HepG2 (cell line): Measurements from ENCODE around the gene CSNK2A1. TPM values are rescaled to one million over a fixed set of nuclear protein-coding genes. Genes with fewer than 3 reads are reported as not detected.

Experiments
- ATAC-seq: fragments of 200-7000 bp; cut with Tn5 transposase; 3 replicates; pipeline ENCODE4 v1.9.1; 2020; ENCODE audit warnings: mild to moderate bottlenecking, moderate library complexity
- BruUV-seq: library from RNA; stranded (reverse); fragments of 400-500 nt; replicated peaks from 2 replicates; lab custom pipeline; 2021; lab: Mats Ljungman, UMichigan
- CTCF ChIA-PET: fragments of 300-600 bp; formaldehyde crosslinking; extraction: SDS; loops from one replicate; lab custom pipeline; 2021; ENCODE audit warnings: low total read pairs, inconsistent platforms, low intra/inter-chr PET ratio; lab: Yijun Ruan, JAX
- POLR2A ChIA-PET: fragments of 350-600 bp; sonication (Branson Sonifier 250); formaldehyde crosslinking; loops from one replicate; lab custom pipeline; 2020; ENCODE audit warnings: antibody characterized with exemption, inconsistent platforms; lab: Yijun Ruan, JAX
- DNase-seq: peaks from one replicate; pipeline ENCODE4 v3.0.0-alpha.2; 2015; ENCODE audit warnings: low spot score
- FAIRE-seq: peaks from 3 replicates; lab custom pipeline; 2011; peaks lifted over from hg19 to GRCh38; lab: Jason Lieb, UNC
- H2AFZ ChIP-seq: one replicate; pipeline ENCODE4 v1.6.1; 2011; ENCODE audit warnings: low read length, inconsistent platforms
- H3K27ac ChIP-seq: fragments of 300-600 bp; 3 replicates; pipeline ENCODE4 v1.8.0; 2011; ENCODE audit warnings: mixed run types, mild to moderate bottlenecking, mixed read lengths, low read length, inconsistent platforms; ENCODE audit not compliant: insufficient read depth; ENCODE audit errors: extremely low read length
- H3K27me3 ChIP-seq, 2 experiments: fragments of 200-600 bp in 1 of 2; 2 replicates in 1 of 2; 3 replicates in 1 of 2; pipeline versions ENCODE4 v1.6.0 to v1.8.0; 2011; ENCODE audit warnings: low read length in 2 of 2, mild to moderate bottlenecking in 2 of 2, moderate library complexity in 2 of 2, inconsistent platforms in 1 of 2; ENCODE audit not compliant: insufficient read depth in 2 of 2, control insufficient read depth in 1 of 2
- H3K36me3 ChIP-seq, 2 experiments: fragments of 200-600 bp in 1 of 2; replicated peaks in 1 of 2; 2 replicates in 1 of 2; 3 replicates in 1 of 2; pipeline versions ENCODE4 v1.5.1 to v1.8.0; 2011; ENCODE audit warnings: low read length in 2 of 2, inconsistent platforms in 1 of 2; ENCODE audit not compliant: insufficient read depth in 2 of 2, control insufficient read depth in 1 of 2
- H3K4me1 ChIP-seq: 2 replicates; pipeline ENCODE4 v1.5.1; 2012; ENCODE audit warnings: low read length, inconsistent platforms; ENCODE audit not compliant: insufficient read depth
- H3K4me2 ChIP-seq: 2 replicates; pipeline ENCODE4 v1.6.0; 2011; ENCODE audit warnings: low read depth, low read length, inconsistent platforms
- H3K4me3 ChIP-seq, 3 experiments: fragments of 200-600 bp in 1 of 3; sonication (generic), shearing (Covaris generic) in 1 of 3; replicated peaks in 1 of 3; 2 replicates each; pipeline ENCODE4 v1.5.1; 2011 to 2016; ENCODE audit warnings: low read length in 3 of 3, inconsistent platforms in 2 of 3, low read depth in 2 of 3, mild to moderate bottlenecking in 2 of 3, control low read depth in 1 of 3, mixed read lengths in 1 of 3; ENCODE audit not compliant: insufficient read depth in 1 of 3
- H3K79me2 ChIP-seq: one replicate; pipeline ENCODE4 v1.6.1; 2011; ENCODE audit warnings: low read length, inconsistent platforms; ENCODE audit not compliant: insufficient read depth
- H3K9ac ChIP-seq: 2 replicates; pipeline ENCODE4 v1.6.0; 2011; ENCODE audit warnings: mild to moderate bottlenecking, low read depth, low read length, inconsistent platforms; ENCODE audit not compliant: insufficient read depth
- H3K9me3 ChIP-seq: 2 replicates; pipeline ENCODE4 v1.5.1; 2012; ENCODE audit warnings: mild to moderate bottlenecking, low read length
- H4K20me1 ChIP-seq: 2 replicates; pipeline ENCODE4 v1.6.0; 2011; ENCODE audit warnings: inconsistent platforms, mild to moderate bottlenecking, low read length, moderate library complexity; ENCODE audit not compliant: insufficient read depth
- GATAD2A ChIP-seq: IDR thresholded peaks from 2 replicates; pipeline ENCODE4 v1.6.1; 2016
- HDAC1 ChIP-seq: sonication (generic); formaldehyde crosslinking; IDR thresholded peaks from 2 replicates; pipeline ENCODE4 v1.5.1; 2020; ENCODE audit warnings: mild to moderate bottlenecking, missing genetic modification reagents
- HNF4A ChIP-seq: sonication (generic); formaldehyde crosslinking; IDR thresholded peaks from 2 replicates; pipeline ENCODE4 v1.4.0; 2020; ENCODE audit warnings: missing genetic modification reagents
- HNRNPUL1 ChIP-seq: fragments of 200-400 bp; formaldehyde crosslinking; IDR thresholded peaks from 2 replicates; pipeline ENCODE4 v1.6.1; 2017; ENCODE audit warnings: low read depth, mild to moderate bottlenecking, low read length, moderate library complexity
- IKZF5 ChIP-seq: IDR thresholded peaks from 2 replicates; pipeline ENCODE4 v1.6.1; 2018; ENCODE audit warnings: missing genetic modification reagents, mild to moderate bottlenecking, missing compliant biosample characterization
- KLF15 ChIP-seq: sonication (generic); formaldehyde crosslinking; IDR thresholded peaks from 2 replicates; pipeline ENCODE4 v1.8.1; 2023; ENCODE audit warnings: borderline replicate concordance, mild to moderate bottlenecking, inconsistent platforms, missing genetic modification reagents, mixed read lengths
- MBD4 ChIP-seq: IDR thresholded peaks from 2 replicates; pipeline ENCODE4 v1.6.1; 2012; ENCODE audit warnings: low read length, inconsistent platforms, borderline replicate concordance
- PHB2 ChIP-seq: fragments of 450-650 bp; IDR thresholded peaks from 2 replicates; pipeline ENCODE4 v1.6.1; 2018; ENCODE audit not compliant: partially characterized antibody
- REL ChIP-seq: sonication (generic); formaldehyde crosslinking; conservative IDR thresholded peaks from 2 replicates; pipeline ENCODE4 v1.8.0; 2022; ENCODE audit warnings: mild to moderate bottlenecking, missing genetic modification reagents, moderate library complexity
- SALL1 ChIP-seq: sonication (generic); formaldehyde crosslinking; IDR thresholded peaks from 2 replicates; pipeline ENCODE4 v1.8.0; 2022; ENCODE audit warnings: mild to moderate bottlenecking, missing genetic modification reagents
- ZFP90 ChIP-seq: sonication (generic); formaldehyde crosslinking; IDR thresholded peaks from 2 replicates; pipeline ENCODE4 v1.8.0; 2022; ENCODE audit warnings: missing genetic modification reagents, mild to moderate bottlenecking, inconsistent platforms, borderline replicate concordance
- ZMYM2 ChIP-seq: sonication (generic); formaldehyde crosslinking; IDR thresholded peaks from 2 replicates; pipeline ENCODE4 v1.8.0; 2022; ENCODE audit warnings: mild to moderate bottlenecking, missing genetic modification reagents
- ZNF292 ChIP-seq: sonication (generic); formaldehyde crosslinking; IDR thresholded peaks from 2 replicates; pipeline ENCODE4 v1.8.1; 2022; ENCODE audit warnings: mild to moderate bottlenecking, low read depth, missing genetic modification reagents, borderline replicate concordance
- ZNF362 ChIP-seq: sonication (generic); formaldehyde crosslinking; IDR thresholded peaks from 2 replicates; pipeline ENCODE4 v1.4.0; 2020; ENCODE audit warnings: missing genetic modification reagents, mild to moderate bottlenecking, borderline replicate concordance
- ZNF629 ChIP-seq: sonication (generic); formaldehyde crosslinking; conservative IDR thresholded peaks from 2 replicates; pipeline ENCODE4 v1.5.0; 2020; ENCODE audit warnings: missing genetic modification reagents
- ZNF724P ChIP-seq: sonication (generic); formaldehyde crosslinking; IDR thresholded peaks from 2 replicates; pipeline ENCODE4 v1.8.0; 2022; ENCODE audit warnings: missing genetic modification reagents, borderline replicate concordance
- WGBS: methylation state at CpG from one replicate; pipeline ENCODE4 v1.1.6; 2017; ENCODE audit warnings: low lambda C conversion rate; 5-methylcytosine and 5-hydroxymethylcytosine counted together
- in situ Hi-C: cut with HindIII; loops from 2 replicates; pipeline ENCODE4 v1.10.0; 2017; ENCODE audit warnings: low pct_unique_long_range_greater_than_20kb; ENCODE audit not compliant: extremely low pct_ligation_motif_present
- intact Hi-C: fragments of 100-400 bp; cut with micrococcal nuclease; formaldehyde crosslinking; loops from one replicate; pipeline ENCODE4 v1.10.0; 2022; ENCODE audit not compliant: unreplicated experiment
- polyA plus RNA-seq, 8 experiments: library from polyadenylated mRNA; depleted of rRNA in 3 of 8; stranded (reverse) in 7 of 8; unstranded in 1 of 8; fragments of >200 nt; fragmentation: Illumina TruSeq in 4 of 8; extraction: Trizol in 4 of 8; gene quantifications; 2 replicates each; pipeline versions ENCODE4 v1.2.1 to v1.2.3, GENCODE V29; 2011 to 2016; ENCODE audit warnings: low read depth in 4 of 8, missing spikeins in 1 of 8, mixed read lengths in 1 of 8; ENCODE audit not compliant: insufficient read depth in 1 of 8
- total RNA-seq, 5 experiments: library from RNA; depleted of rRNA; stranded (reverse); fragments of >200 nt; fragmentation: Illumina TruSeq; extraction: Trizol; gene quantifications; 2 replicates each; pipeline ENCODE4 v1.2.3, GENCODE V29; 2016; ENCODE audit warnings: low read depth in 1 of 5
- TF ChIP-seq, protein P1 (sequence below): sonication (generic); formaldehyde crosslinking; IDR thresholded peaks from 2 replicates; pipeline ENCODE4 v1.8.1; 2023; ENCODE audit warnings: mild to moderate bottlenecking, moderate library complexity, missing genetic modification reagents
- TF ChIP-seq, protein P2 (sequence below): sonication (generic); formaldehyde crosslinking; IDR thresholded peaks from 2 replicates; pipeline ENCODE4 v1.5.1; 2020; ENCODE audit warnings: mild to moderate bottlenecking, missing genetic modification reagents

The CSNK2A1 gene
- total and polyA plus RNA-seq, 2 of the 13 experiments (the other 11 are each of a cell fraction or from before 2014, with no cell fraction given) = 153 to 231 TPM

- TF ChIP-seq HNRNPUL1 (peak; percentile 100), MBD4 (no peak), GATAD2A (0 out of 2 replicates have a peak, but pooled peaks have one; percentile 28), ZNF724P (CRISPR knock-in tag) (no peak), HDAC1 (CRISPR knock-in tag) (no peak)
- TF ChIP-seq, protein P1, sequence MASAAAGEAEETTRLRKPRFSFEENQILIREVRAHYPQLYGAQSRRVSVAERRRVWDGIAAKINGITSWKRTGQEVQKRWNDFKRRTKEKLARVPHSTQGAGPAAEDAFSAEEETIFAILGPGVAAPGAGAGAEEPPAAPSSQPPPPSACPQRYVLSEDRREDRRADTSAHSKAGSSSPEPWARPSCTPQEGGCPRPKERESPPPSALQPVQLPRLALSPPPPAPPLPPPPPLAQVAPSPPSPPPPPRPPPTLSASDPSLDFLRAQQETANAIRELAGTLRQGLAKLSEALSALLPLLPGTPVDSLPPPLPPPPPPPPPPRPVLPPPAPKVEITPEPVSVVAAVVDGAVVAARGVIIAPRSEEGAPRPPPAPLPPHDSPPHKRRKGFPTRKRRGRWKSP (CRISPR knock-in tag) = no peak
Observed at GRCh38 chr20:531608-532007, 12.0 kb downstream of the CSNK2A1 start (continued).

GRCh38 chr20:530321-530720, 13.3 kb downstream of the CSNK2A1 start:
- H4K20me1 ChIP-seq = peaks cover 83% of the 10 kb centered on the region
- H3K4me1 ChIP-seq = peaks cover 73% of the 10 kb centered on the region
- H3K27me3 ChIP-seq = no peaks in the 10 kb centered on the region
- peaks cover 96% of the 10 kb centered on the region for H3K79me2 ChIP-seq
- BruUV-seq = no TSS peak
- ChIA-PET CTCF (no interaction called here), POLR2A (no interaction called here)
- H3K27ac ChIP-seq = no peak overlapping the region
- no peak overlapping the region for H3K4me3 ChIP-seq
- ATAC-seq (peak; percentile 18; the same call in 1 of the 3 replicates), DNase-seq (no peak), FAIRE-seq (no peak)
- peaks cover 11% of the 10 kb centered on the region; the same call in 1 of the 2 replicates for H3K9me3 ChIP-seq
- no peak overlapping the region for H3K9ac ChIP-seq
- in situ Hi-C loops (no loop called here), intact Hi-C loops (no loop called here)
- H3K4me2 ChIP-seq = no peak overlapping the region
- H2AFZ ChIP-seq = no peak overlapping the region
- 94% methylated on average over 6 of the region's 6 CpGs for WGBS
- peaks cover 7 to 39% of the 10 kb centered on the region in 2 experiments for H3K36me3 ChIP-seq
- TF ChIP-seq PHB2 (no peak), ZMYM2 (CRISPR knock-in tag) (0 out of 2 replicates have a peak, but pooled peaks have one; percentile 43), ZNF362 (CRISPR knock-in tag) (peak; percentile 71; the same call in 1 of the 2 replicates), KLF15 (CRISPR knock-in tag) (no peak), IKZF5 (CRISPR knock-in tag) (no peak), ZNF292 (0 out of 2 replicates have a peak, but pooled peaks have one; percentile 29), REL (CRISPR knock-in tag) (no peak), ZNF629 (CRISPR knock-in tag) (peak; percentile 42), HNF4A (CRISPR knock-in tag) (peak; percentile 13; the same call in 1 of the 2 replicates), ZFP90 (CRISPR knock-in tag) (no peak), SALL1 (CRISPR knock-in tag) (0 out of 2 replicates have a peak, but pooled peaks have one; percentile 12)
- TF ChIP-seq, protein P2, sequence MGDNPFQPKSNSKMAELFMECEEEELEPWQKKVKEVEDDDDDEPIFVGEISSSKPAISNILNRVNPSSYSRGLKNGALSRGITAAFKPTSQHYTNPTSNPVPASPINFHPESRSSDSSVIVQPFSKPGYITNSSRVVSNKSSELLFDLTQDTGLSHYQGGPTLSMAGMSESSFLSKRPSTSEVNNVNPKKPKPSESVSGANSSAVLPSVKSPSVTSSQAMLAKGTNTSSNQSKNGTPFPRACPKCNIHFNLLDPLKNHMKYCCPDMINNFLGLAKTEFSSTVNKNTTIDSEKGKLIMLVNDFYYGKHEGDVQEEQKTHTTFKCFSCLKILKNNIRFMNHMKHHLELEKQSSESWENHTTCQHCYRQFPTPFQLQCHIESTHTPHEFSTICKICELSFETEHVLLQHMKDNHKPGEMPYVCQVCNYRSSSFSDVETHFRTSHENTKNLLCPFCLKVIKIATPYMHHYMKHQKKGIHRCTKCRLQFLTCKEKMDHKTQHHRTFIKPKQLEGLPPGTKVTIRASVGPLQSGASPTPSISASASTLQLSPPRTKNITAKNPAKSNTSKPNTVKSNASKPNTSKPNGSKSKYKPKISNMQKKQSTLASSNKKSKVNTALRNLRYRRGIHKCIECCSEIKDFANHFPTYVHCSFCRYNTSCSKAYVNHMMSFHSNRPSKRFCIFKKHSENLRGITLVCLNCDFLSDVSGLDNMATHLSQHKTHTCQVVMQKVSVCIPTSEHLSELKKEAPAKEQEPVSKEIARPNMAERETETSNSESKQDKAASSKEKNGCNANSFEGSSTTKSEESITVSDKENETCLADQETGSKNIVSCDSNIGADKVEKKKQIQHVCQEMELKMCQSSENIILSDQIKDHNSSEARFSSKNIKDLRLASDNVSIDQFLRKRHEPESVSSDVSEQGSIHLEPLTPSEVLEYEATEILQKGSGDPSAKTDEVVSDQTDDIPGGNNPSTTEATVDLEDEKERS (CRISPR knock-in tag) = peak; percentile 57; the same call in 1 of the 2 replicates
